ENCODE measurements around the gene ECE1.

ECE1 gene

GRCh38 chr1:21289700-21290545 is at the start of gene ECE1:
TSS of gene ECE1 (minus strand) at chr1:21290463. CDS start at chr1:21290414, 49 bp downstream.
- peak in 1 of 2 experiments; percentile 37 for DNase-seq

DNA sequence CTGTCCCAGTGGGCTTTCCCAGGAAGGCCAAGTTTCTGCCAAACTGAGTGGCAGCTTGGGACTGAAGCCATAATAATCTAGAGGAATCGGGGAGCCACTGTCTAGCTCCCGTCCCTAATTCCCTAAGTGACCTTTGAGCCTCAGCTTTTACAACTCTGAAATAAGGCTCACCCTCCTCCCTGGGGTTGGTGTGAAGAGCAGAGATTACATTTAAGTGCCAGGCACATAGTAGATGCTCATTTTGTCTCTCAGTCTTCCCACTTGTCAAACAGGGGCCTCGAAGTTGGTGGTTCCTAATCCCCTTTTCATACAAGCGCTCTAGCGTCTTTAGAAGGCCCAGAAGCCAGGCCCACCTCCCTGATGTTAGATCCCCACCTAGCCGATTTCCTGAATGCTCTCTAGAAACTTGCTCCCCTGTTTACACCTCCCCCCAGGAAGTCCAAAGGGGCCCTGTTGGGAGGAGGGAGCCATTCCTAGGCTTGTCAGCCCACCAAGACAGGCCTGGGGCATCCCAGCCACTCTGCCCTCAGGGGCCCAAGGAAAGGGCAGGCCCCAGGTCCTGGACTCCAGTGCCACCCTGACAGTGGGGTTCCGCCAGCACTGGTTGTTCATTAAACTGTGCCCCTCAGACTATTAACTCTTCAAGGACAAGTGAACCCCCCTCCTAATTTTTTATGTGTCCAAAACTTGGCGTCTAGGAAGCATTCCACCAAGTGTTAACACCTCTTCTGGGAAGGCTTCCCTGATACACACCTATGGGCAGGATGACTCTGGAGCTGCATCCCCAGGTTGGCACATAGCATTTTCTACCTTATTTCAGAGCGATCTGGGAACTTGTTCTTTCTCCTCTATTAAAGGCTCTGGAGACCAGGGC is 49.3 kb upstream of the ECE1 start:
- DNase-seq, result no peak

- DNase-seq, result peak; percentile 93 to 94
These were observed 48.5 kb upstream of the ECE1 start for GRCh38 chr1:21338573-21339355.

DNA sequence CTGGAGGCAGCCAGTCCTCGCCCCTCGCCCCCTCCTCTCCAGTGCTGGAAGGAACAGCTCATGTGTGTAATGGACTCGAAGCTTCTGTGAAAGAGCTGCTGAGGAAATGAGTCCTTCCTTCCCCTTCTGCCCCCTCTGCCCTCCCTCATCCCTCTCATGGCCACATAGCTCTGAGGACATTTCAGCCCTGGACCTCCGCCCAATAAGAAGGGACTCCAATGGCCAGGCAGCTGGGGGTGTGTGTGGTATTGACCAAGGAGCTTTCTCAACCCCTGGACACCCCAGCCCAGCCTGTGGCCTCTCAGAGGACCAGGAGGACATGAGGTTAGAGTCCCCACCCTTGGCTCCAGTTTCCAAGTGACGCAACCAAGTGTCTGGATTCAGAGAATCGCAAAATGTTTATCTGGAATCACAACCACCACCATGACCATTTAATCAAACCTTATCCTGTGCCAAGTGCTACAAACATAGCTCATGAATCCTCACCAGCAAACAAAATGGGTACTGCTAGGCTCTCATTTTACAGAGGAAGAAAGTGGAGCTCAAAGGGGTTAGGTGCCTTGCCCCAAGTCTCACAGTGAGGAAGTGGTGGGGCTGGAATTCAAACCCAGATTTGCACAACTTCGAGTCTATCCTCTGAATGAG is 47.8 kb upstream of the ECE1 start:
- no peak for DNase-seq

DNA sequence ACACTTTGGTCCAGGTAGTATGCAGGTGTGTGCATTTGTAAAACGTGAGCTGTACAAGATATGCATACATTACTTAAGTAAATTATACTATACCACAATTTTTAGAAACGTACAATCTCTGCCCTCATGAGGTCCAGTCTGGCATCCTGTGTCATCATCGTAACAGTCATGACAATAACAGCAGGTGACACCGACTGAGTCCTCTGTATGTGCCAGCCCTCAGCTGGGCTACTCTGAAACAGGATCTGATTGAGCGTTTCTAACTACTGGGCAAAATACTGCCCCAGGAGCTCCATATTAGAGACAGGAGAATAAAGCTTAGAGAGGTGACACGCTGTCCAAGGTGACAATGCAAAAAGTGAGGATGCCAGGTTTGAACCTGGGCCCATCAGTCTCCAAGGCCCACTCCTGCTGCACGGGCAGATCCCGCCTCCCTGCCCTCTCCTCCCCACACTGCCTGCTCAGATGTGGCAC is 47.2 kb upstream of the ECE1 start:
- peak; percentile 40 to 61 for DNase-seq

GRCh38 chr1:21337010-21337437 is 46.8 kb upstream of the ECE1 start:
- DNase-seq, result no peak

DNA sequence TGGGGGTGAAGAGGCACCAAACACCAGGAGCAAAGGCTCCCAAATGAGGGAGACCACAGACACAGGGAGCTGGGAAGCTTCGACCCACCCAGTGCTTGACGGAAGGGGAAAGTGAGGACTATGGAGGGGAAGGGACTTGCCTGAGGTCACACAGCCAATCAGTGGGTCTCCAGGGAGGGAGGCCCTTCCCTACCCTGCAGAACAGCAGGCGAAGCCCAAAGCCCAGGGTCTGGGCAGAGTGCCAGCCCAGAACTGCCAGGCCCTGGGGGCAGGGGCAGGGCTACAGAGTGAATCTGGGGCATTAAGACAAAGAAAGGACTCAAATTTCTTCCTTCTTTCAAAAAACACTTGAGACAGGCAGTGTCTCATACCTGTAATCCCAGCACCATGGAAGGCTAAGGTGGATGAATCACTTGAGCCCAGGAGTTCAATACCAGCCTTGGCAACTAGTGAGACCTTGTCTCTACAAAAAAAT is 45.5 kb upstream of the ECE1 start:
- peak in 1 of 2 experiments; percentile 58 for DNase-seq

DNA sequence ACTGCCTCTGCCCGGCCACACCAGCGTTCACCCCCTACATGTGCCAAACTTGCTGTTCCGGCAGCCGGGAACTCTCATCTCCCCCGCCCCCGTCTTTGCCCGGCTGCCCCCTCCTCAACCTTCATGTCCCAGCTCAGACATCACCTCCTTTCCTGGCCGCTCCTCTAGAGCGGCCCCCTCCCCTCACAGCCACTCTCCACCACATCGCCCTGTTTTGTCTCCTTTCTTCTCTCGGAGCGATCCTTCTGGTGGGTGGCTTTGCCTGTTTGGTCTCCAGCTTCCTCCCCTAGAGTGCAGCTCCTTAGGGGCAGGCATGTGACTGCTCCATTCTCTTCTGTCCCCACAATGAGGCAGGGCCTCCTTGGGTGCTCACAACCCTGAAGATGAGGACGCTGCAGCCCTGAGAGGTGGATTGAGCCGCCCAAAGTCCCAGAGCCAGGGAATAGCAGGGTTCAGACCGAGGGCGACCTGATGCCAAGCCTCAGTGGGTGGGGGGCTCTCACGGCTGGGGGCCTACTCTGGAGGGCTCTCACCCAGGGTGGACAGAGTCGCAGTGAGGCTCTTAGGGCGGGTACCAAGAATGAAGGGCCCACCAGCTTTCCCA is 44.9 kb upstream of the ECE1 start:
- DNase-seq, result no peak

GRCh38 chr1:21334214-21335087 is 44.2 kb upstream of the ECE1 start:
- DNase-seq, result peak; percentile 43 to 65

- DNase-seq, result no peak
These were observed 43.6 kb upstream of the ECE1 start for GRCh38 chr1:21333824-21334213.

- no peak for DNase-seq
These were observed 42.5 kb upstream of the ECE1 start for GRCh38 chr1:21332554-21333311.

GRCh38 chr1:21331752-21332478 is 41.7 kb upstream of the ECE1 start:
- no peak for DNase-seq

GRCh38 chr1:21330544-21330943 is 40.3 kb upstream of the ECE1 start:
- no peak for DNase-seq

DNA sequence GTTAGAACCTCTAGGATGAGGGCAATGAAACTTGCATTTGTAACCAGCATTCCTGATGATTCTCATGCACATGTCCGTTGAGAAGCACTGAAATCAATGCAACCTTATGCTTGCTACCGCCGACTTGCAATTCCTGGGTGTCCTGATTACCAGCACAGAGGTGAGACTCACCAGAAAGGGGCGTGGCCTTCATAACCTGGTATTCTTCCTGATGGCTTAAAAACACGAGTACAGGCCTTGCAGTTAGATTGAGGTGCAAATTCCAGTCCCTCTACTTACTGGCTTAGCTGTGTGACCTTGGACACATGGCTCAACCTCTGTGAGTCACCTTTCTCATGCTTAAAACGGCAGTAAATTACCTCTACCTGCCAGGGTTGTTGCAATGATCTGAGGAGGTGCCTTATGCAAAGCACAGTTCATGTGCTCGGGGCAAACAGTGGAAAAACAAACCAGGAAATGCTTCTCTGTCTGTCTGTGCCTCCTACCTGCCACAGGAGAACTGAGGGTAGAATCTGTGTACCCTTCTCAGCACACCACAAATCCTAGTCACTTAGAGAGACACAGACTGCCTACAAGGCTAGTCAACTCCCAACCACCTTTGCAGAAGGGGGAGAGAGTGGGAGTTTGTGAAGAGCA is 39.1 kb upstream of the ECE1 start:
- DNase-seq, result no peak

DNA sequence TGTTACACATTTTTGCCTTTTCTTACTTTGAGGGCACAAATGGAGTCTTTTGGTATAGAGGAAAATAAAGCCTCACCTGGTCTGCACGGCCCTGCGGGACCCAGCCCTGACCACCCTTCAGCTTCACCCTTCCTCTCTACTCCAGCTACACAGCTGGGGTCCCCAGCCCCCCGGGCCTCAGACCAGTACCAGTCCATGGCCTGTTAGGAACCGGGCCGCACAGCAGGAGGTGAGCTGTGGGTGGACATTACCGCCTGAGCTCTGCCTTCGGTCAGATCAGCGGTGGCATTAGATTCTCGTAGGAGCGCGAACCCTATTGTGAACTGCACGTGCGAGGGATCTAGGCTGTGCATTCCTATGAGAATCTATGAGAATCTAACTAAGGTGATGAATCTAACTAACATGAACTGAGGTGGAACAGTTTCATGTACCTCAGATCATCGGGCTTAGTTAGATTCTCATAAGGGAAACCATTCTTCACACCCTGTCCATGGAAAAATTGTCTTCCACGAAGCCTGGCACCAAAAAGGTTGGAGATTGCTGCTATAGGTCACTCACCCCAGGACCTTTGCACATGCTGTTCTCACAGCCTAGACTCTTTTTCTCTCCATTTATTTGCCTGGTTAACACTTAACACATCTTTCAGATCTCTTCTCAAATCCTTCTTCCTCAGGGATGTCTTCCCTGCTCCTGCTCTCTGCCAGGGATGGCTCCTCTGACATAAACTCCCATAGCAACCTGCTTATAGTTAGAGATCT is 37.5 kb upstream of the ECE1 start:
- DNase-seq, result no peak

DNA sequence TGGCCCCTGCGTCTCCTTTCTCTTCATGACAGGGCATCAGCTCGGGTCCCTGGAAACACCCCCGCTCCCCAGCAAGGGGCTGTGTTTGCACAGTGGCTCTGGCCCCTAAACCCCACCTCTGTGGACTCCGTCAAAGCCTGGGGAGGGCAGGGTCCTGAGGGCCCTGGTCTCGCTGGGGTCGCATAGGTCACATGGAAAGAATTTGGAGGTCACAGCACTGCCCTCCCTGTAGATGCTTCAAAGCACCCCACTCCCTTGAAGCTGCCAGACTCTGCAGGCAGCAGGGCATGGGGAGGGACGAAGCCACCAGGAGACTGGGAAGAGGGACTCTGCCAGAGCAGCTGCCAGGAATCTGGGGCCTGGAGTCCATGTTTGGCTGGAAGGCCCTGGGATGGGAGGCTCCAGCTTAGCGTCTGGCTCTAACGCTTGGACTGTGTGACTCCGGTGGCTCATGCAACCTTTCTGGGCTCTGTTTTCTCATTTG is 36.6 kb upstream of the ECE1 start:
- DNase-seq, result no peak

GRCh38 chr1:21325731-21326387 is 35.6 kb upstream of the ECE1 start:
- DNase-seq, result no peak
